GOT3 (cell line): Measurements from ENCODE around the gene ARHGEF28.

Experiments
- DNase-seq: peaks from one replicate; lab custom pipeline; 2025; ENCODE audit warnings: mixed read lengths; lab: John Stamatoyannopoulos, UW

The ARHGEF28 gene

DNA sequence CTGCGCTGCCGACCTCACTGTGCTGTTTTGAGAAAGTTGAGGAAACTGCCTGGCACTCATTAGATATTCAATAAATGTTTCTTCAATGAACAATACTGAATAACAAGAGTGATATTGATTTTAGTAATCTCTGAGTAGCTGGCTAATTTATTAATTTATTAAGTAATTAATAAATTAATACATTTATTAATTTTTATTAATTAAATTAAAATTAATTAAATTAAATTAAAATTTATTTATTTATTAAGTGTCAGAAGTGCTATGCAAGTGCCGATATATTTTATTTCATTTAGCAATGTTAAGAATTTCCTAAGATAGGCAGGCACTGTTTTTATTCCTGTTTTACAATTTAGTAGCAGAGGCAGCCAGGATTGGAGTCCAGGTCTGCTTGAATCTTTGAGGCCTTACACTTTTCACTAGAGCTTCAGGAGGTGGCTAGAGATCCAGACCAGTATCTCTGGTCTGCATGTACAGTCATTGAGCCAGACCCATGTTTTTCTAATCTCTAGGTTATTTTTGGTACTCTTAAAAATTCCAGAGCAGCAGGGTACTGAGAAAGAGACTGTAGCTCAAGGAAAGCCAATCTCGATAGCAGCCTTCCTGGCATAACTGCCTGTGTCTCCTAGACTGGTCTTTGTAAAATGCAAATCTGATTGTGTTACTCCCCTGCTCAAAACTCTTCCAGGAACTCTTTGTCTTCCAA is 109.2 kb downstream of the ARHGEF28 start:
- no peak for DNase-seq

DNA sequence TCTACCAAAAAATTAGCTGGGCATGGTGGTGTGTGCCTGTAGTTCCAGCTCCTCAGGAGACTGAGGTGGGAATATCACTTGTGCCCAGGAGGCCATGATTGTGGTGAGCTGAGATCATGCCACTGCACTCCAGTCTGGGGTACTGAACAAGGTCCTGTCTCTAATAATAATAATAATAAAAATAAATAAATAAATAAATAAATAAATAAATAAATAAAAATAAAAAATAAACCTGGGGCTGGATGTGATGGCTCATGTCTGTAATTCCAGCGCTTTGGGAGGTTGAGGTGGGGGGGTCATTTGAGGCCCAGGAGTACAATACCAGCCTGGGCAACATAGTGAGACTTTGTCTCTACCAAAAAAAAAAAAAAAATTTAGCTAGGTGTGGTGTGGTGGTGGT is 113.7 kb downstream of the ARHGEF28 start:
- no peak for DNase-seq

DNA sequence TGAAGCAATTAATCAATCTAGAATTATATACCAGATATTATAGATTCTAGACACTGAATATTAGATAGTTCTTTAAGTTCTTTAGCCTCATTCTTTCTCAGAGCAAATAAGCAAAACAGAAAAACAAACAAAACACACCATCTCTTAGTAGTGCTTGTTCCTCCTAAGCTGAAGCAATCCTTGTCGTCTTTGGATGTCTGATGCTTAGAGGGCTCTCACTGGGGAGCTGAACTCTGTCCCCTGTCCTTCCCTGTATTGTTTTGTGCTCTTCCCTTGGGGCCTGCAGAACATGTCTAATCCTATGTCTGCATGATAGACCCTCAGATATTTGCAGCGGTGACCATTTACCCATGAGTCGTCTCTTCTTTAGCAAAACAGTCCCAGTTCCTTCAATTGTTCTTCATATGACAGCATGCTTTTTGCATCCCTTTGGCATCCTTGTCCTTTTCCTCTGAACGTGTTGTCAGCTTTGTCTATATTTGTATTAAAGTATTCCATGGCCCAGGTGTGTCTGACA is 114.3 kb downstream of the ARHGEF28 start:
- DNase-seq = no peak

DNA sequence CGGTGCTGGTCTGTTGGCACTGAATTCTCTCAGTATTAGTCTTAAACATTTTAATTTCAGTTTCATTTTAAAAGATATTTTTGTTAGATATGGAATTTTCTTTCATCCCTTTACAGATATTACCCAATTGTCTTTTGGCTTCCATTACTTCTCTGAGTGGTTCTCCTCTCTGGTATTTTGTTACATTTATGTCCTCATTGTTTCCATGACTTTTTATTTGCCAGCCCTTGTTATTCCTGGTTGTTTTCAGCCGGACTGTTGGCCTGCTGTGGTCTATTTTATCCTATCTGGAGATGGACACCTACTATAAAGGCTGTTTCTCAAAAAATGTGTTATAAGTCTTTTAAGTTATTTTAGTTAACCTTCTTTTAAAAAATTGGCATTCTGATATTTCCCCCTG is 117.2 kb downstream of the ARHGEF28 start:
- DNase-seq = no peak

DNA sequence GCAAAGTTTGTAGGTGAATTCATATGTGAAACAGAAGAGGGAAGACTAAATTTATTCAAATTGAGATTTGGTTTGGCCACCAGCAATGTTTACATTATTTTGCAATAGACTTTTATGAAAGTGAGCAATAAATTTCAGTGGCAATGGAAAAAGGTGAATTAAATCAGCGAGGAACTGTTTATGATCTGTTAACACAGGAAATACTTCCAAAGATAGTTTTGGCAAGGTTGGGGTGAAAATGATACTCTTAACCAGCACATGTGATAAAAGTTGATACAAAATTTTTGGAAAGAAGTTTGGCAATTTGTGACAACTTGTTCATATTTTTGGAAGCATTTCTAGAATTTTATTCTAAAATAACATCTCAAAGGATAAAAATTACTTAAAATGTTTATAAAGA is 119.8 kb downstream of the ARHGEF28 start:
- DNase-seq = no peak

DNA sequence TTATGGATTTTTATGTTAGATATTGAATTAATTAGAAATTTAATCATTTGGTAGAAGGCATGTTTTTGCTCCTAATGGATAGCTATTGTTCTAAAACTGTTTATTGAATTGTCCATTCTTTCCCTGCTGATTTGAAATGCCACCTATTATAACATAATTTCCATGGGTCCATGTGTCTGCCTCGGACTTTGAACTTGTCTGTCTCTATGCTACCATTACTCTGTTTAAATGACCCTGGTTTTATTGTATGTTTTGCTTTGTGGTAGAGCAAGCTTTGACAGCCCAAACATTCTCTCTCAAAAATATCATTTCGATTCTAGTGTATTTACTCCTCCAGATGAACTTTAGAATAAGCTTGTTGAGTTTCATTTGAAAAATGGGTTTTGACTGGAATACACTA is 120.6 kb downstream of the ARHGEF28 start:
- no peak for DNase-seq

DNA sequence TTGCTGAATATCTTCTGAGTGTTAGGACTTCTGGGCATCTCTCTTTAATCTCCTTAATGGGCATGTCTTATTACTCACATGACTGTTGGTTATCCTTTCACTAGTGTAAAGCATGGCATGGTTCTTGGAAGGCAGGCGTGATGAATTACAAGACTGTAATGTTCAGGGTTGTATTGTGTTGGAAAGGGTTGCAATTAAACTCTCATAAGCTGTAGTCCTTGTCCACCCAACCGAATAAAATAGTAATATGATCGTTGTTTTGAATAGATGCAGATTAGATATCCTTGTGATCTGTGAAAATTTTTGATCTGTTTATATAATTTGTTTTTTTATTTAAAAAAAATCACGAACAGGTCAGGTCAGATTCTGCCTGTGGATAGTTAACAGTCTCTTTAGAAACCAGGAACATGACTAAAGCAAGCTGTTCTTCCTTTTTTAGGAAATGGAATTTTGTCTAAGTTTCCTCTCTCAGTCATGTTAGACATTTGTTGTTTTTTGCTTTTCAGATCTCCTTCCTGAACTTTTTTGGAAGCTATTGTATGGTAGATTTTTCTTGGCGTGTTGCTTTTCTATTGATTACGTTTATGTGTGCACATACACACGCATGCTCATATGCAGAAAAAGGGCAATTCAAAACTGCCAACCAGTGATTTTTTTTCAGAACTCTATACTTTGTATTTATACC is 121.8 kb downstream of the ARHGEF28 start:
- no peak for DNase-seq

DNA sequence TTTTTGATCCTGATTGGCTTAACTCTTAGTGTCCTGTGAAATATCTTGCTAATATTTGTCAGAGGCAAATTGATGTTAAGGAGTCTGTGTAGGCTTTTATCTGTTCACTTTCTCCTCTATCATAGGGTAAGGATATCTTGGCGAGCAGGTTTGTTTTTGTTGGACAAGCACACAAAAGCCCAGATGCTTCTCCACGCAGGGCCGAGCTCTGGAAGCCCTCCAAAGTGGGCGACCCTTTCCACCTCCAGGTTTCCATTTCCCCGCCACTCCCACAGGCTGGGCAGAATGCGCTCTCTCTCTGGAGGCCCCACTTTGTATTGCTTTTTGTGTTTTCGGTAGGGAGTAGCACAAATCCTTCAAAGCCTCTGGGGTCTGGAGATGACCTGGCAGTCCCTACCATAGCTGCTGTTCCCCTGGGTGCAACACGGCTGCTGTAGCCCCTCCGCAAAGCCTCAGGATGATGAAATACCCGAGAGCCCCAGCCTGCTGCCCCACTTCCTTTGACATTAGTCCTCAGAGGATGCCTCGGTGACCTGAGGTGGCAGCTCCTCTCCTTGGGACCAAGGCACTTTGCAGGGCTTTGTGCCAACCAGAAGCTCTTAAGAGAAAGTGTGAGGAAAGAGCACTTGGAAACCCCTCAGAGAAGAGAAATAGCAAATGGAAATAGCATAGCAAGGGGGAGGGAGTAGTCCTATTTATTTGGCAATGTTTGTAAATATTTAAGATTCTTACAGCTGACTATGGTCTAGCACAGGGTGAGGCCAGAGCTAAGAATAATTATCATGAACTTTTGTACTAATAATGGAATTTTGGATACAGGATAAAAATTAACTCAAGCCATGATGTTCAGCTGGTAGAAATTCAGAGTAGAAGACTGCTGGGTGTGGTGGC is 122.8 kb downstream of the ARHGEF28 start:
- DNase-seq = no peak

DNA sequence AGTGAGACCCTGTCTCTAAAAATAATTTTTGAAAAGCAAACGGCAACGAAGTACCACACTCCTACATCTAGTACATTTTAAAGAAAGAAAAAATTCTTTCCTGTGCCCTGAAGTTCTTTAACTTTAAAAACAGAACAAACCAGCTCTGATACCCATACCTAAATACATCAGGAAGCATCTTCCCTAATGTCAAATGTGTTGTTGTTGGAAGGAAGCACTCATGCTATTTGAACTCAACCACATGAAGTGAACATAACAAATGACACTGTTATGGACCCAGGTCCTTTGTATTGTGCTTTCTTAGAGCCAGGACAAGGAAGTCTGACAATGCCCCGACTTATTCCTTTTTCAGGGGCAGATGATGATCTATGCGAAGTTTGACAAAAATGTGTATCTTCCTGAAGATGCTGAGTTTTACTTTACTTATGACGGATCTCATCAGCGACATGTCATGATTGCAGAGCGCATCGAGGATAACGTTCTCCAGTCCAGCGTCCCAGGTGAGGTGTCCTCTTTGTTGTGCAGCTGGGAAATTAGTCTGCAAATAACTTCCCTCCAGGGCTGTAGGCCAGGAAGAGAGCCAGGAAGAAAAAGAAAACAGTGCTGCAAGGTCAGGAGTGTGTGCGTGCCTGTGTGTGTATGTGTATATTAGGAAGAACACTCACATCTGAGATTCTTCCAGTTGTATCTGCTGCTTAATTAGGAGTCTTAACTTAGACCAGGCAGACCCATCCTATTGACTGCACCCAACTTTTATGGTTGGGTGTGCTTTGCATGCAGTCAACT is 123.7 kb downstream of the ARHGEF28 start:
- no peak for DNase-seq

DNA sequence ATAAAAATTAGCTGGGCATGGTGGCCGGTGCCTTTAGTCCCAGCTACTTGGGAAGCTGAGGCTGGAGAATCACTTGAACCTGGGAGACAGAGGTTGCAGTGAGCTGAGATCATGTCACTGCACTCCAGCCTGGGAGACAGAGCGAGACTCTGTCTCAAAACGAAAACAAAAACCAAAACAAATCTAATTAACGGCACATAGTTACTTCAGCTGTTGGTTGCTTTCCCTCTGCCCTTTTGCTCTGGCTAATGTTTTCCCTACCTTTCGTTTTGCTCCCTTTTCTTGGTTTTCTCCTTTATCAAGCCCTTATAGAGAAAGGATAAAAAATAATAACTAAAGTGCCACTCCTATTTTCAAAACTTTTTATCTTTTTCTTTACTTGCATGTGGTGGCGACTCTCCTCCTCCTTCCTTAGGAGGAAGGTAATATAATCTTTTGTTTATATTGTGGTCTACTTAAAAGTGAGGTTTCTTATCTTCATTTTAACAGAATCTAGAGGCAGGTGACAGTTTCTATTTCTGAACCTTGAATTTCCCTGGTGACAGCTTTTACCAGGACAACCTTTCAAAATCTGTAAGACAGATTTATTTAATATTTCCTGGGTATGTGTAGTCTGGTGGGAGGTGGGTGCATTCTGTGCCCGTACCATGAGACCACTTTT is 125.4 kb downstream of the ARHGEF28 start:
- DNase-seq = no peak

DNA sequence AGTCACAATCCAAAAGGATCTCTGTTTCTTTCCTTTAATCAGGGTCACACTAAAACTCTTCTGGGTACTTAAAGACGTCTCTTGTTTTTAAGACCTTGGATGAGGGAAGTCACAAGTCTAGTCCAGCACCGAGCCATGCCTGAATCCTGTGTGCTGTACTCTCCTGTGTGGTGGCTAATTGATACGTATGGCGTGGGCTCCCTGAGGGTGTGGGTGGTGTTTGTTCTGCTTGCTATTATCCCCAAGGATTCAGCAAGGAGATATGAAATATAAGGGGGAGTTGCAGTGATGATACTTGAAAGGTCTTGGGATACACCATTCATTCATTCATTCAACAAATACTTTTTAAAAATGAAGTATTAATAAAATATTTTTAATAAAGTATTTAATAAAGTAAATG is 128.3 kb downstream of the ARHGEF28 start:
- DNase-seq = no peak

DNA sequence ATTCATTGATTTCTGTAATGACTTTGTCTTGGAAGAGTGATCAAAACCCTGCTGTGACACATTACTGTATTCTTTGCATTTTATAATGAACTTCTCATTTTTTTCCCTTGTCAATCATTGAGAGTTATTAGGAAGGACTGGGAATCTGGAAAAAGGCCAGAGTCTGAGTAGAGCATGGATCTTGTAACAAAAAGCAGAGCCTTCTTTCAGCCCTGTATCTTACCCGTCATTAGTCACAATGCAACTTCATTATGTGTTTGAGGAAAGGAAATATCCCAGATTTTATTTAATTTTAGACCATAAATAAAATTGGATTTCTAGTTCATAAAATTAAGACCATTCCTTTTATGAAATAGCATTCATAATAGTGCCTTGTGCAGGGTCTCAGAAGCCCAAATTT is 131.4 kb downstream of the ARHGEF28 start:
- no peak for DNase-seq

DNA sequence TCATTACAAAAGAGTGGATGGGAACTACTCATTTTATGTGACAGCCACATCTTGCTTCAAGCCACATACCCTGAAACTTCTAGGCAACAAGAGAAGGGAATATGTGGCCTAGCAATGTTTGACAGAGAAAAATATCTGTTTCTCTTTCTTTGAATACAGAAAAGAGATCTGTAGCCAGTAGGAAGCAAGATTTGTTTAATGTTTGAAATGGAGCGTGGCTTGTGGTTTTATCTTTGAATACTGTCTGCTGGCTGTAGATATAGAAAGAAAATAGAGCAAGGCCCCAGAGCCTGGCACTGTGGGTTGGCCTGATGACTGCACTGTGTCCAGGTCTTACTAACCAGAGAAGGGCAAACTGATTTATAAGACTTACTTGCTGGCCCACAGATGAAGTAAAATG is 133.8 kb downstream of the ARHGEF28 start:
- no peak for DNase-seq

DNA sequence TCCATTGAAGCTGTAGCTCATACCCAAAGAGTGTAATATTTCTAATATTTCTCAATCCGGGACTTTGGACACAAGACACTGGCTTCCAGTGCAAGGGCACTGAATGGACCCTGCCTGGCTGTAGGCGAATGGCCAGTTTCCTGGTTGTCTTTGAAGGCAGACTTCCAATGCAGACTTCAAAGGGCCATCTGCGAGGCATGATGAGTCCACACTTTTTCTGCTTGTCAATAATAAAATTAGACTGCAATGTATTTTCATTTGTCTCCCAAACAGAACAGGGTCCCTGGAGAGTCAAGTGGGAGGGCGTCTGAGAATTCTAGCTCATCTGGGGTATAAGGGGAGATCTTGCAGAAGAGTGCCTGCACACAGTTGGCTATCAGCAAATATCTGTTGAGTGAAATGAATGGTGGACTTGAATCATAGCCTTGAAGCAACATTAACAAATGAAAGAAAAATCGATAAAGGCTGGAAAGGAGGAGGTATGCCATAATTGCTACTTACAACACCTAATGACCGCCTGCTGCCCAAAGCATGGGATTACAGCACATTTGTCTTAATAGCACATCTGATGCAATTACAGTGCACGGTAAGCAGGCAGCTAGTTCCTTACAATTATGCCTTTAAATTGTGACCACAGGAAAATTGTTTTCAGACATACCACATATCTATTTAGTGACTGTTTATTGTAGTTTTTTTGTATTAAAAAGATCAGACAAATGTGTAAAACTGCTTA is 137.5 kb downstream of the ARHGEF28 start:
- DNase-seq = no peak

DNA sequence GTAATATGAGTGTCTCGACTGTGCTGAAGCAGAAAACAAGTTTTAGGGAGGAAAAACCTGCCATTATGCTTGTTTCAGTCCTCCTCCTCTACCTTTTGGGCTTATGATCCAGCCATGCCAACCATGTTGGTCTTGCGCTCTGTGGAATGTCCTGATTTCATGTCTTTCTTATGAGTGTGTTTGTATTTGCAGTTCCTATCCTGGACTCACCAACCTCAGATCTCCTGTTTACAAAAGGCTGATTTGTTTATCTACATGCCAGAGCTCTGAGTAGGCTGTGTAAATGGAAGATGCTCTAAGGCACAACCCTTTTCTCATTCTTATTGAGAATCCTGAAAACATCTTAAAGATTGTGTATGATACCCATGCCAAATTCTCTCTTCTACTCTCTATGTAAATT is 138.6 kb downstream of the ARHGEF28 start:
- no peak for DNase-seq

DNA sequence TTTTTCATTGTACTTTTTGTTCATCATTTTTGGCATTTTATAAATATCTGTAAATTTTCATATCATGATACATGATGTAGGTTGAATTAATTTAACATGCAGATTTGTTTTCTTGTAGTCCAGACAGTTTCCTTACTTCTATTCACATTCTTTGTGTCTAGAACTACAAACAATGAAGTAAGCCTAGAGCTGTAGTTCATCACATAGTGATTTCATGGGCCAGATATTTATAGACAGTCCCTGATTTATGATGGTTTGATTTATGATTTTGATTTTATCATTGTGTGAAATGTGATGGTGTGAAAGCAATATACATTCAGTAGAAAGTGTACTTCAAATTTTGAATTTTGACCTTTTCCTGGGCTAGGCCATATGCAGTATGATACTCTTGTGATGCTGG is 139.0 kb downstream of the ARHGEF28 start:
- DNase-seq = no peak

DNA sequence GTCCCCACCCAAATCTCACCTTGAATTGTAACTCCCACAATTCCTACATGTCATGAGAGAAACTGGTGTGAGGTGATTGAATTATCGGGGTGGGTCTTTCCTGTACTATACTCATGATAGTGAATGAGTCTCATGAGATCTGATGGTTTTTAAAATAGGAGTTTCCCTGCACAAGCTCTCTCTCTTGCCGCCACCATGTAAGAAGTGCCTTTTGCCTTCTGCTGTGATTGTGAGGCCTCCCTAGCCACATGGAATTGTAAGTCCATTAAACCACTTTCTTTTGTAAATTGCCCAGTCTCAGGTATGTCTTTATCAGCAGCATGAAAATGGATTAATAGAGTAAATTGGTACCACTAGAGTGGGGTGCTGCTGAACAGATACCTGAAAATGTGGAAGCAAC is 140.9 kb downstream of the ARHGEF28 start:
- DNase-seq = no peak

DNA sequence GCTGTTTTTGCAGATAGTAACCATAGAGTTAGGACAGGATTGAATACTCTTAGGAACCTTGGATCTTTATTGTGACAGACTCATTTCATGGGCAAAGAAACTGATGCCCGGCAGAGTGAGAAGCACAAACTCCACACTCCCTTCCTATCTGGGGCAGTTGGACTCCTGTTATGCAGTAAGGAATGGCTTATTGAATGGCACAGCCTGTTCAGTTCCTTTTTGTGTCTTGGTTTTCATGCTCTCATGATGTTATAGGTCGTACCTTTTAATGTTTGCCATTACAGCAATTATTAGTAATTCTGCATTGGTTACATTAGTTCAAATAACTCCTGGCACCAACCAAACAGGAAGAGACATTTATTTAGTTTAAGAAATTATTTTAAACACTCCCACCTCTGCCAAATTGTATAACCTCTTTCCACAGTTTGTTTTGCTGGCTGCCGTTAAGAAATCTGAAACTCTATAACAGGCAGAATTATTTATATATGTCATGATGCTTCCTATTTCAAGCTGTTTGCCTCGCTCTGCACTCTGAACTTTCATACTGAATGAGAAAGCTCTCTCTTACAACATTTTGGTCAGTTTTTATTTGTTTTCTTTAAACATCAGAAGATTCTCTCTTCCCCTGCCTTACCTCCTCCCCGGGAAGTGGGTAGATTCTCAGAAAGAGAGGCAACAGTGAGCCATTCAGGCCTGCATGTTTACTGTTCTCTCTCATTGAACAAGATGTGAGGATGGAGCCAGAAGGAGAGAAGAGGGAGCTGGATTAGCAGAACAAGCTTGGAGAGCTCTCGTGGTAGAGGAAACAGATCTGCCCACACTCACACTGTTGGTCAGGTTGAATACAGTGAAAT is 144.4 kb downstream of the ARHGEF28 start:
- no peak for DNase-seq

DNA sequence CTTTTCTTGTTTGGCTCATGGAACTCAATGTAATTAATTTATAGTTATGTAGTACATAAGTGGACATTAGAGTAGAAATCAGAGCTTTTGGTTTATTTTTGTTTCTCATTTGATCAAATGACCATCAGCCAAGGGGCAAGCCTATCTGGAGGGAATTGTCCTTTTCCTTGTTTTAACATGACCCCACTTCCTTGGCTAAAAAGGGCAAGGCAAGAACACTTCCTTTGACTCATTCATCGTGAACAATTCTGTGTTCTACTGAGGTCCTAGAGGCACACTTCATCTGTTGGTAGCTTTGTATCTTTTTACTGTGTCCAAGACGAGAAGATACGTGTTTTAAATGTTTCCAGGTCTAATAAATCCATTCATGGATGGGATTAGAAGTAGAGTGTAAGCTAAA is 148.9 kb downstream of the ARHGEF28 start:
- DNase-seq = no peak

DNA sequence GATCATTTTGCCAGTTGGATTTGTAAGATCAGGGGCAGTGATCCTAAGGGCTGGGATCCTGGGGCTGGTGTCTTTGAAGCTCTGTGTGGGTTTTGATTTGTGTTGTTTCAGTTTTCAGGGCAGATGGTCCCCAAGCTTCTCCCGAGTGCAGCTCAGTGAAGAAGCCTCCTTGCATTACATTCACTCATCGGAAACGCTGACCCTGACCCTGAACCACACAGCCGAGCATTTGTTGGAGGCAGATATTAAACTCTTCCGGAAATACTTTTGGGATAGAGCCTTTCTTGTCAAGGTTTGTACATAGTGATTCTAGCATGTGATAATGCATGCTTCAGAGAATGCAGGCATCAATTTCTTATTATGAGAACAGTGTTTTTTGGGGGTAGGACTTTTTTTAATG is 150.4 kb downstream of the ARHGEF28 start:
- DNase-seq = no peak
